Astrocyte of the hippocampus (primary cell): Measurements from ENCODE around the gene TARS2.

Source experiments
- DNase-seq: peaks from one replicate; pipeline ENCODE4 v3.0.0; 2011; ENCODE audit warnings: low read depth, low spot score

TARS2 gene

GRCh38 chr1:150508982-150509381 is 21.8 kb downstream of the TARS2 start:
- no peak for DNase-seq

- no peak for DNase-seq
Observed at GRCh38 chr1:150511551-150511950, 24.3 kb downstream of the TARS2 start.

- no peak for DNase-seq
Observed at GRCh38 chr1:150511985-150512660, 24.9 kb downstream of the TARS2 start.

- DNase-seq, result no peak
Observed at GRCh38 chr1:150512846-150513245, 25.6 kb downstream of the TARS2 start.

GRCh38 chr1:150513351-150513791 is 26.2 kb downstream of the TARS2 start:
- no peak for DNase-seq

GRCh38 chr1:150514260-150514659 is 27.0 kb downstream of the TARS2 start:
- no peak for DNase-seq

GRCh38 chr1:150514913-150515327 is 27.7 kb downstream of the TARS2 start:
- DNase-seq, result no peak

- DNase-seq, result peak; percentile 99
Observed at GRCh38 chr1:150515328-150516049, 28.3 kb downstream of the TARS2 start, which contains the start of gene FALEC. Gene FALEC, plus strand, starts transcription at chr1:150515752.

GRCh38 chr1:150516050-150516591 is 28.9 kb downstream of the TARS2 start:
- peak; percentile 46 for DNase-seq

GRCh38 chr1:150516616-150517015 is 29.4 kb downstream of the TARS2 start:
- DNase-seq, result peak; percentile 28

- no peak for DNase-seq
Observed at GRCh38 chr1:150521196-150521968, 34.2 kb downstream of the TARS2 start.

- DNase-seq, result no peak
Observed at GRCh38 chr1:150525348-150525747, 38.1 kb downstream of the TARS2 start.

GRCh38 chr1:150528196-150528595 is 41.0 kb downstream of the TARS2 start:
- peak; percentile 75 for DNase-seq

GRCh38 chr1:150529017-150529416 is 41.8 kb downstream of the TARS2 start:
- DNase-seq, result peak; percentile 84

- DNase-seq, result no peak
Observed at GRCh38 chr1:150530491-150531159, 43.4 kb downstream of the TARS2 start.

- no peak for DNase-seq
Observed at GRCh38 chr1:150532860-150533259, 45.6 kb downstream of the TARS2 start.

GRCh38 chr1:150534002-150534401 is 46.8 kb downstream of the TARS2 start:
- DNase-seq, result no peak

- peak; percentile 56 for DNase-seq
Observed at GRCh38 chr1:150535511-150536287, 48.5 kb downstream of the TARS2 start.

- no peak for DNase-seq
Observed at GRCh38 chr1:150536836-150537731, 49.9 kb downstream of the TARS2 start.
